DMS53 (cell line): ENCODE results near the gene STX8.
"Not testable (repeated sequence)": the region's sequence is repeated elsewhere in the genome, so short reads cannot be mapped to it uniquely, and the experiment has no call there.

Experiments used
- DNase-seq: peaks from one replicate; lab custom pipeline; 2025; lab: John Stamatoyannopoulos, UW

The STX8 gene

GRCh38 chr17:9261081-9262012 is 314.3 kb downstream of the STX8 start:
- DNase-seq, result no peak

GRCh38 chr17:9259419-9259818 is 316.2 kb downstream of the STX8 start:
- DNase-seq, result no peak

DNA sequence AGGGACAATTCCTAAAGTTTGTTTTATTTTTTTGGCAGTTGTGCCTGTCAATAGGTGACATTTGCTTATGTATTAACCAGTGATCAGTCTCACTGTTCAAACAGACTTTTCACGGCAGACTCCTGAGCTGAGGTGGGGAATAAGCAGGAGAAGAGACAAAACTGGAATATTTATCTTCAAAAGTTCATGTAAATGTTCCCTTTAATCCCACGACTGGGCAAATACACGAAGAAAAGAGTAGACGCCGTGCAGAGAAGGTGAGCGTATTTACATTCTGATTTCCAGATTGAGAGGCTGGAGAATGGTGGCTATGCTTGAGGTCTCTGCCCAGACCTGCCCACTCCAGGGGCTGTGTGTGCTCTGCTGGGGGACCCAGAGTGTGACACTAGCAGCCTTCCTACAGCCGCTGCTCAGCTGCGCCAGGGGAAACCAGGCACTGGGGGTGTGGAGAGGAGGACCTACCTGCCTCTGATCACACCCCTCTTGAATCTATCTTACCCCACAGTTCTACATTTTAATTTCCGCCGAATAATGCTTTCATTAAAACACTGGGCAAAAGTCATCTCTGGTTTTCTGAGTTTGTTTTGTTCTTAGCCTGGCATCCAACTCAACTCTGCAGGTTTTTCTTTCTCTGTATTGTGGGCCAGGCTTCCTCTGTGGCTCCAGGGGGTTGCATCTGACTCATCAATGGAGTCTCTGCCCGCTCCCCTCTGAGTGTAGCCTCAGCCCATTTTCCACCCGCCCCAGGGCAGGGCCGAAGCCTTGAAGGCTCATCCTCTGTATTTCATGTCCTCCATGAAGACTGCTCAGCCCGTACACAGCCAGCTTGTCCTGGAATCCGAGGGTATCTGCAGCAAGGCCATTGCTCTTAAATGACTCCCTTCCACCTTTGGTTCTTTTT is 317.3 kb downstream of the STX8 start:
- DNase-seq, result no peak

GRCh38 chr17:9257630-9257965 is 318.0 kb downstream of the STX8 start:
- DNase-seq, result not testable (repeated sequence)

DNA sequence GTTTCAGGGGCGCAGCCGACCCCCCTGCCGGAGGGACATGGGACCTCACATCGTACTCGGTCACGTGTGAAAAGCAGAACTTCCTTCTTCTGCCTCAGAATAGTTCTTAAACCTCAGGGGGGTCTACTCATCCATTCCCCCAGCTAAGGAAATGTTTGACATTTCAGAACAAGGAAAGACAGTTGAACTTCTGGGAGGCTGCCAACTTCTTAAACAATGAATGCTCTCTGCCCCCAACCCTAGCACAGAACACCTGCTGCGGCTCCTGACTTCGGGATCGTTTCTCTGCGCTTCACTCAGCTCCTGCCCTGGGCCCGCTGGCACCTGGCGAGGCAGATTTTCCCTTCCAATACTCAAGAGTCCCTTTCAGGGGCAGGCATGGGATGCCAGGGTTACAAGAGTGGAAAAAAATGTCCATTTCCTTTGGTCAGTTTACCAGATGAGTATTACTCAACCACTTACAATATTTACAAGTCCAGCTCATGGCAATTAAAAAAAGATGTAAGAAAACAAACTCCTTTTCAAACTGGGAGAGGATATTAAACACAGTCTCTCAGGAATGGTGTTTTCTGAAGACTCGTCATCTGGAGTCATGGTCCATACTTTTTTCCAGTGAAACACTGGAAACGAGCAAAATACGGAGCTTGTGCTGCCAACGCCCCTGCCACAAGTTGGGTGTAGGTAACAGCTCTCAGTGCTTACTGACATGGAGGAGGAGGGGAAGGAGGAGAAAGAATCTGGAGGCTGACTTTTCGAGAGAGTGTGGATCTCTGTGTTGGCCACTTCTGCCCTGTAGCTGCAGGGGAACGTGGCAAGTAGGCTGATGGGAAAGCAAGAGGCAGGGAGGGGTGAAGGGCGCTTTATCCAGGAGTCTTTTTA is 318.6 kb downstream of the STX8 start:
- DNase-seq, result peak; percentile 59

DNA sequence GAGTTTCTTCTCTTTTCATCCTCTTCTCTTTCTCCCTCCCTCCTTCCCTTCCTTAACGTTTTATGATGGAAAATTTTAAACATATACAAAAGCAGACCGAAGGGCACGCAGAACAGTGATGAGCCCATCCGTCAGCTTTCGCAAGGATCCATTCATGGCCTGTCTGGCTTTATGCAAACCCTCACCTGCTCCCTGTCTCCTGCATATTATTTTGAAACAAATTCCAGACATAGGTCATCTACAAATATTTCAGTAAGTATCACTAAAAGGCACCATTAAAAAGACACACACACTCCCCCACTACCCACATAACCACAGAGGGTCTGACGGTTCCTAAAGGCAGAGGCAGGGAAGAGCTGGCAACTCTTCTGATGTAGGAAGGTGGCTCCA is 319.3 kb downstream of the STX8 start:
- no peak for DNase-seq

GRCh38 chr17:9255833-9256232 is 319.8 kb downstream of the STX8 start:
- DNase-seq, result no peak

- DNase-seq, result no peak
Observed at GRCh38 chr17:9254841-9255240, 320.8 kb downstream of the STX8 start.

DNA sequence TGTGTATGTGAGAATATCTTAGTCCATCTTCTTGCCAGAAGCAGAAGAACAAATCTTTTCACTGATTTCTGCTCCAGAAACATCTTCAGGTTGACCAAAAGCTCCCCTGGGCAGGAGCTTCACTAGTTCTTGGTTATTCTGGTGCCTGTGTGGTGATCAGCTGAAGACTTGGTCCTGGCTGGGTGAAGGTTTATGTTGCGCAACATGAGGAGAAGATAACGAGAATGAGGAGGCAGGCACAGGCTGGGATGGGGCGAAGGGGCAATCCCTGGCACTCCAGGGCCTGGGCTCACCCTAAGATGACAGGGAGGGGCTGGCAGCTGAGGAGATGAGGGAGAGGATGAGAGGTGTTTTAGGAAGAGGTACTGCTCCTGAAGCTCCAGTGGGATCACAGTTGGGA is 322.3 kb downstream of the STX8 start:
- DNase-seq, result no peak

- DNase-seq, result no peak
Observed at GRCh38 chr17:9251273-9251672, 324.3 kb downstream of the STX8 start.

DNA sequence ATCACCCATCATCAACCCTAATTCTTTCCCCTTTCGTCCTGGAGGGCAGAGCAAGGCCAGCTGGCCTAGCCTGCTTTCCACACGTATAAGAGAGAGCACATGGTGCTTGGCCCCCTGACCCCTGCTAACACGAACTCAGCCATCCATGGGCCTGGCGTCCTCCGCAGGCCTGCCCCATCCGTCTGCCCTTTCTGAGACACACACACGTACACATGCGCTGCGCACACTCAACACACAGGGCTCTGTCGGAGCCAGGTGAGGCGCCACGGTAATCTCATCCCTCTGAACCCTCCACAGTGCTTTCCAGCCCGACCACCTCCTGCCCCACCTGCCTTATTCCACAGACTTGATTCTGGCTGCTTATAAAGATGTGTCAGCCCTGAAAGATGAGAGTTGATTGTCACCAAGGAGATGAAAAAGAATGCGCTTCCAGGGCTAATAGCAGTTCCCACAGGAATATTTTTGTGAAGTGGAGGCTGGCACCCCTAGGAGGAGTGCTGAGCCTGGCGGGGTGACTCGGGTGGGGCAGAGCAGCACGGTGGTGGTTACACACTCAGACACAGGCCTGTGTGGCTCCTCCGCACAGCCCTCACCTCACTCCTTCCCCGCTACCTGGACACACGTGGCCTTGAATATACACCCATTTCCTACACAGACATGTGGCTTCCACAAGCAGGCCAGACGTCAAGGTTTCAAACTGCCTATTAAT is 326.2 kb downstream of the STX8 start:
- no peak for DNase-seq

DNA sequence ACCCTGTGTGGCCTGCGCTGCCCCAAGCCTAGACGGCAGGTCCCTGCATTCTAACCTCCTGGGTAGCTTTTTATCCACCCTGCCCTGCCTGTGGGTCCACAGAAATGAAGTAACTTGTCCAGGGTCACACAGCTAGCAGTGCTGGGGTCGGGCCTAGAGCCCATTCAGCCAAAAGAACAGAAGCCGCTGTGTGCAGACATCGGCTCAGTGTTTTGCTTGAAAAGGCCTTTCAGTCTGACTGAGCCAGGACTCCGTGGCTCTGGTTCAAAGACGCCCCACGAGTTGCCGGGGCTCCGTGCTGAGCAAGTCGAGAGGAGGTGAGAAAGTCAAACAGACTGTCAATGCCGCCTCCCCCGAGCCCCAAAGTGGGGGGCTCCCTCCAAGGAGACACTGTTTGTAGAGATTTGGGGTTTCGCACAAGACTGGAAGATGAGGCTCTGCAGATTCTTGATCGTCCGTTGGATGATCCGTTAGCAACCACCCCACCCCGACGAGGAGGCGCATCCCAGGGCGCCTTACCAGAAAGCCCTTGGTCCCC is 328.1 kb downstream of the STX8 start:
- no peak for DNase-seq

- no peak for DNase-seq
Observed at GRCh38 chr17:9244066-9245052, 331.3 kb downstream of the STX8 start.

GRCh38 chr17:9242983-9243382 is 332.6 kb downstream of the STX8 start:
- no peak for DNase-seq

DNA sequence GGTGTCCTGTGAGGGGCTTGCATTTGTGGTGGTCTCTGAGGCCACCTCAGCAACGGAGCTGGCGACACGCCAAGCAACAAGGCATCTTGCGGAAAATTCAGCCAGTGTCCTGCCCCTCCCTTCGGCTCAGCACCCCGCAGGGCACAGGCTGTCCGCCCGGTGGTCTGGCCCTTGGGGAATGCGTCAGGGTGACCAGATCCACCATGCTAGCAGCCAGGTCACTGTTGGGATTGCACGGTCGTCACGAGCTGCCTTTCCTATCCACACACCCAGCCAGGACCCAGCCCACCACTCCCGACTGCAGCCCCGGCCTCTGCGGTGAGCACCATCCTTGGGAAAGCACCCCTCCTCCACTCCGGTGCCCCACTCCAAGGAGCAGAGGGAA is 333.1 kb downstream of the STX8 start:
- no peak for DNase-seq

DNA sequence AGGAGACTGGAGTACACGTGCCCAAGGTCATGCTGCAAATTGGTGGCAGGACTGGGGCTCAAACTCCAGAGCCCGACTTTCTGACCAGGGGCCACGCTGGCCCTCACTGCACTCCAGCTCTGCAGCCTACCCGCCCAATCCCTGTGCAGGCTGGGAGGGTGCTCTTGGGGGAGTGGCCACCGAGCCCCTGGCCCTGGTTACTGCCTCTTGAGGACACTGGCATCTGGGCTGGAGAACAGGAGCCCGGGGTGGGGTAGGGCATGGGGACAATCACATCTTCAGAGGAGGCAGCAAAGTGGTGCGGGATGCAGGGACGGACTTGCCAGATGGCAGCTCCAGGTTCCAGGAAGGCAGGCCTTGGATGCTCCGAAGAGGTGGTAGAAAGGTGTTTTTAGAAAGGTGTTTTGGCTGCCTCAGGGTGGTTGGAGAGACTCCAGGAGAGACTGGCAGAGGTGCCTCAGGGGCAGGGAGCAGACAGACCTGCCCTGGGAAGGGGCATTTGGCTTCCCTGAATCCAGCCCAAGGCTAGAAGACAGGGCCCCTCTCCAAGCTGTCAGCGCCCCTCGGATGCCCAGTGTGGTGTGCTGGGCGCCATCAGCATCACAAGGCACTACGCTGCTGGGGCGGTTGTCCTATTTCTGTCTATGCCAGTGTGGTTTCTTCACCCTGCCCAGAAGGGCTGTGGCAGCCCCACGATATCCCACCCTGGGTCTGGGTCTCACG is 333.7 kb downstream of the STX8 start:
- DNase-seq, result no peak

DNA sequence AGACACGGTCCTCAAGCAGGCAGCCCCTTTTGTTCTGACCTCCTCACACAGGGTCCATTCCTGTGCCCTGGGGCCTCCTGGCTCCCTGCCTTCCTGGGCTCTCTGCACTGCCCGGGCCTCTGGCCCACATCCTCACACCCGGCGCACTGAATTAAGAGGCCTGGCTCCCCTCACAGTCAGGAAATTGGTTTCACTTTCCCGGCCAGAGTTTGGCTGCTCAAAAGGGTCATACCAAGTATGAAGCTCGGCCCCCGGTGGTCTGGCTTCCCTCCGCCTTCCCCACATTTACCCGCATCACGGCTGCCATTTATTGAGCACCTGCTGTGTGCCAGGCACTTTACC is 334.3 kb downstream of the STX8 start:
- DNase-seq, result no peak

- DNase-seq, result peak; percentile 89
Observed at GRCh38 chr17:9240659-9241370, 334.8 kb downstream of the STX8 start.
